Naive B cell (primary cell): Measurements from ENCODE around the gene PHACTR1. TPM values are rescaled to one million over a fixed set of nuclear protein-coding genes. Genes with fewer than 3 reads are reported as not detected.

ENCODE experiments used
- ATAC-seq, 2 donors: fragments of 150-1000 bp; cut with Tn5 transposase; 2 replicates each; pipeline ENCODE4 v1.10.0; 2021; ENCODE audit warnings: low read depth in 2 of 2, mild to moderate bottlenecking in 2 of 2, moderate library complexity in 2 of 2
- DNase-seq: peaks from one replicate; pipeline ENCODE4 v3.0.0; 2022
- H3K27ac Mint-ChIP-seq, 6 donors: one replicate each; pipeline ENCODE4 v1.8.0; 2020 to 2022; ENCODE audit warnings: mild to moderate bottlenecking in 6 of 6, mixed read lengths in 6 of 6, moderate library complexity in 5 of 6, inconsistent platforms in 2 of 6
- H3K27me3 Mint-ChIP-seq, 3 donors: one replicate each; pipeline ENCODE4 v1.8.0; 2021 to 2022; ENCODE audit warnings: mixed read lengths in 3 of 3, mild to moderate bottlenecking in 1 of 3
- H3K36me3 Mint-ChIP-seq, 2 donors: one replicate each; pipeline ENCODE4 v1.8.0; 2020 to 2022; ENCODE audit warnings: mixed read lengths in 2 of 2, inconsistent platforms in 1 of 2, mild to moderate bottlenecking in 1 of 2
- H3K4me1 Mint-ChIP-seq, 3 donors: one replicate each; pipeline ENCODE4 v1.8.0; 2020 to 2022; ENCODE audit warnings: mixed read lengths in 3 of 3, inconsistent platforms in 1 of 3, mild to moderate bottlenecking in 1 of 3, moderate library complexity in 1 of 3
- H3K4me3 Mint-ChIP-seq, 8 donors: one replicate each; pipeline ENCODE4 v1.8.0; 2020 to 2022; ENCODE audit warnings: mild to moderate bottlenecking in 8 of 8, mixed read lengths in 8 of 8, moderate library complexity in 8 of 8, inconsistent platforms in 2 of 8
- H3K9me3 Mint-ChIP-seq, 7 donors: one replicate each; pipeline ENCODE4 v1.8.0; 2020 to 2022; ENCODE audit warnings: mixed read lengths in 7 of 7, mild to moderate bottlenecking in 5 of 7, inconsistent platforms in 2 of 7, moderate library complexity in 1 of 7
- polyA plus RNA-seq, 6 donors: library from polyadenylated mRNA; unstranded; fragments of 300-500 nt; fragmentation: Illumina TruSeq; gene quantifications; one replicate each; pipeline ENCODE4 v1.2.3, GENCODE V29; 2021; ENCODE audit warnings: low read depth in 6 of 6

PHACTR1 gene
- polyA plus RNA-seq, 6 donors from 2014 or later, result 61.4 to 110 (median 75.1) TPM

- H3K4me3 Mint-ChIP-seq, result no peak overlapping the region
Observed at GRCh38 chr6:13066050-13066449, 349.5 kb downstream of the PHACTR1 start.

GRCh38 chr6:13066820-13067219 lies 350.3 kb downstream of the PHACTR1 start:
- H3K36me3 Mint-ChIP-seq, result no peaks in the 10 kb centered on the region
- H3K27ac Mint-ChIP-seq, result no peak overlapping the region
- no peaks in the 10 kb centered on the region for H3K9me3 Mint-ChIP-seq
- DNase-seq (no peak), ATAC-seq (no peak)
- H3K27me3 Mint-ChIP-seq, result peaks cover 0 to 4% (median 0%) of the 10 kb centered on the region in 3 donors
- no peak overlapping the region for H3K4me3 Mint-ChIP-seq
- peaks cover 10 to 14% (median 10%) of the 10 kb centered on the region in 3 donors for H3K4me1 Mint-ChIP-seq

More at GRCh38 chr6:13066050-13066449, 349.5 kb downstream of the PHACTR1 start:
- no peak for DNase-seq
- no peak for ATAC-seq
- Mint-ChIP-seq H3K36me3 (no peaks in the 10 kb centered on the region), H3K27me3 (peaks cover 0 to 4% (median 0%) of the 10 kb centered on the region in 3 donors), H3K27ac (no peak overlapping the region), H3K9me3 (no peaks in the 10 kb centered on the region), H3K4me1 (peaks cover 10 to 14% (median 10%) of the 10 kb centered on the region in 3 donors)

- DNase-seq, result no peak
Observed at GRCh38 chr6:13068586-13069210, 352.1 kb downstream of the PHACTR1 start.

GRCh38 chr6:13071550-13072345 lies 355.2 kb downstream of the PHACTR1 start:
- Mint-ChIP-seq H3K4me1 (peaks cover 10 to 14% (median 10%) of the 10 kb centered on the region in 3 donors), H3K27ac (no peak overlapping the region), H3K4me3 (no peak overlapping the region), H3K9me3 (no peaks in the 10 kb centered on the region), H3K36me3 (no peaks in the 10 kb centered on the region), H3K27me3 (peaks cover 0 to 9% (median 0%) of the 10 kb centered on the region in 3 donors)
- ATAC-seq, result no peak
- no peak for DNase-seq

More at GRCh38 chr6:13068586-13069210, 352.1 kb downstream of the PHACTR1 start:
- Mint-ChIP-seq H3K27me3 (peaks cover 0 to 9% (median 0%) of the 10 kb centered on the region in 3 donors), H3K9me3 (no peaks in the 10 kb centered on the region), H3K36me3 (no peaks in the 10 kb centered on the region), H3K4me3 (peak overlapping the region in 2 of 8 donors; percentile 7 to 28), H3K4me1 (peaks cover 10 to 14% (median 10%) of the 10 kb centered on the region in 3 donors), H3K27ac (peak overlapping the region in 1 of 6 donors; percentile 67)
- ATAC-seq, result peak; percentile 34 to 61

GRCh38 chr6:13072686-13073347 lies 356.2 kb downstream of the PHACTR1 start:
- no peak for ATAC-seq
- Mint-ChIP-seq H3K27ac (no peak overlapping the region), H3K36me3 (no peaks in the 10 kb centered on the region), H3K4me1 (peaks cover 10 to 14% (median 10%) of the 10 kb centered on the region in 3 donors), H3K4me3 (no peak overlapping the region), H3K9me3 (no peaks in the 10 kb centered on the region), H3K27me3 (peaks cover 0 to 9% (median 8%) of the 10 kb centered on the region in 3 donors)
- no peak for DNase-seq

- Mint-ChIP-seq H3K36me3 (no peaks in the 10 kb centered on the region), H3K27ac (no peak overlapping the region), H3K4me3 (no peak overlapping the region), H3K4me1 (peaks cover 0 to under 1% (median under 1%) of the 10 kb centered on the region in 3 donors), H3K27me3 (peaks cover 0 to 10% (median 4%) of the 10 kb centered on the region in 3 donors), H3K9me3 (no peaks in the 10 kb centered on the region)
- no peak for ATAC-seq
- DNase-seq, result no peak
Observed at GRCh38 chr6:13074415-13075140, 358.0 kb downstream of the PHACTR1 start.

GRCh38 chr6:13075141-13075845 lies 358.7 kb downstream of the PHACTR1 start:
- Mint-ChIP-seq H3K4me3 (no peak overlapping the region), H3K27ac (no peak overlapping the region), H3K9me3 (no peaks in the 10 kb centered on the region), H3K36me3 (no peaks in the 10 kb centered on the region), H3K27me3 (peaks cover 0 to 16% (median 4%) of the 10 kb centered on the region in 3 donors), H3K4me1 (no peaks in the 10 kb centered on the region)
- no peak for DNase-seq
- no peak for ATAC-seq

- no peaks in the 10 kb centered on the region for H3K36me3 Mint-ChIP-seq
- no peaks in the 10 kb centered on the region for H3K4me1 Mint-ChIP-seq
- peaks cover 0 to 16% (median 4%) of the 10 kb centered on the region in 3 donors for H3K27me3 Mint-ChIP-seq
- no peak overlapping the region for H3K4me3 Mint-ChIP-seq
- DNase-seq (no peak), ATAC-seq (no peak)
- no peak overlapping the region for H3K27ac Mint-ChIP-seq
- H3K9me3 Mint-ChIP-seq, result no peaks in the 10 kb centered on the region
Observed at GRCh38 chr6:13076575-13076974, 360.0 kb downstream of the PHACTR1 start.

GRCh38 chr6:13077117-13077516 lies 360.6 kb downstream of the PHACTR1 start:
- H3K36me3 Mint-ChIP-seq, result no peaks in the 10 kb centered on the region
- no peak for ATAC-seq
- H3K4me1 Mint-ChIP-seq, result no peaks in the 10 kb centered on the region
- H3K4me3 Mint-ChIP-seq, result no peak overlapping the region
- H3K27me3 Mint-ChIP-seq, result peaks cover 0 to 16% (median 4%) of the 10 kb centered on the region in 3 donors
- no peaks in the 10 kb centered on the region for H3K9me3 Mint-ChIP-seq
- H3K27ac Mint-ChIP-seq, result no peak overlapping the region
- no peak for DNase-seq

GRCh38 chr6:13079096-13079723 lies 362.6 kb downstream of the PHACTR1 start:
- no peak overlapping the region for H3K4me3 Mint-ChIP-seq
- DNase-seq (no peak), ATAC-seq (no peak)
- H3K27me3 Mint-ChIP-seq, result peaks cover 0 to 16% (median 0%) of the 10 kb centered on the region in 3 donors
- H3K9me3 Mint-ChIP-seq, result peaks cover 0 to 2% (median 0%) of the 10 kb centered on the region in 7 donors
- H3K27ac Mint-ChIP-seq, result no peak overlapping the region
- no peaks in the 10 kb centered on the region for H3K4me1 Mint-ChIP-seq
- H3K36me3 Mint-ChIP-seq, result no peaks in the 10 kb centered on the region

- Mint-ChIP-seq H3K4me3 (no peak overlapping the region), H3K36me3 (no peaks in the 10 kb centered on the region), H3K4me1 (no peaks in the 10 kb centered on the region), H3K9me3 (peaks cover 0 to 2% (median 0%) of the 10 kb centered on the region in 7 donors), H3K27me3 (peaks cover 0 to 16% (median 0%) of the 10 kb centered on the region in 3 donors), H3K27ac (no peak overlapping the region)
- ATAC-seq, result no peak
- DNase-seq, result no peak
Observed at GRCh38 chr6:13080462-13081188, 364.1 kb downstream of the PHACTR1 start.

- peaks cover 0 to 2% (median 0%) of the 10 kb centered on the region in 7 donors for H3K9me3 Mint-ChIP-seq
Observed at GRCh38 chr6:13081189-13081563, 364.6 kb downstream of the PHACTR1 start.

More at GRCh38 chr6:13081189-13081563, 364.6 kb downstream of the PHACTR1 start:
- no peak overlapping the region for H3K4me3 Mint-ChIP-seq
- H3K27ac Mint-ChIP-seq, result no peak overlapping the region
- H3K36me3 Mint-ChIP-seq, result no peaks in the 10 kb centered on the region
- H3K27me3 Mint-ChIP-seq, result peaks cover 0 to 16% (median 0%) of the 10 kb centered on the region in 3 donors
- DNase-seq, result no peak
- no peaks in the 10 kb centered on the region for H3K4me1 Mint-ChIP-seq
- no peak for ATAC-seq
